Activated CD8-positive, alpha-beta memory T cell treated with anti-CD3 and anti-CD28 coated beads, Interleukin-2, amount 50 U/mL, for 48 hours (primary cell): ENCODE measurements around the gene MSMP.

ENCODE experiments used
- DNase-seq: peaks from one replicate; pipeline ENCODE4 v3.0.0-alpha.2; 2020

MSMP gene

DNA sequence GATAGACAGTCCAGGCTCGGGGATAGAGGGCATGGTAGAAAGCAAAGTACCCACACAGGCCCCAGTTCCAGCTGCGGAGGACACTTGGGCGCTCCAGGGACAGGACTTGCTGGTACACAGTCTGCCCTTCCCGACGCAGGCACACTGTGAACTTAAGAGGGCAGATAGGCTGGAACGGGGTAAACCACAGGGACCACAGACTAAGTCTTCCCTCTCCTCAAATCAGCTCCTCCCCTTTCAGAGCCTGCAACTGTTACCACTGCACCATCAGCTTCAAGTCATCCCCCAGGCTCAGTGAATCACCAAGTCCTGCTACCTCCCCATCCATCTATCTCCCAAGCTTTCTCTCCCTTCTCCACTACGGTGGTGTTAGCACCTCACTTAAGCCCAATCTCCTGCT is 12.3 kb downstream of the MSMP start:
- DNase-seq, result no peak

DNA sequence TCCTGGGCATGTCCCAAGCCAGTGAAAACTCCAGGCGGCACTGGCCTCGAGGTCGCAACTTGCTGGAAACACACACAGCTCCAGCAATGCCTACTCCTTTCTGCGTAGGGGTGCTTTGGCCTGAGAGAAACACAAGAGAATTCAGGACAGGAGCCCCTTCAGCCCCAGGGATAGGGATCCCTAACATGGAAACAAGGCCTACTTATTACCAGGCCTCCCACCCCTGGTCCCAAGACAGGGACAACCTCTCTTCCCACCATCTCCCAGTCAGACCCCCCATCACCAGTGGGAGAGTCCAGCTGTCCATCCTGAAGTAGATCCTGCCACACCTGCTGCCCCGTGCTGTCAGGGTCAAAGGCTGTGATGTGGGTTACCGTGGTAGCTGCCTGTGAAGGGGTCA is 13.8 kb downstream of the MSMP start:
- no peak for DNase-seq

DNA sequence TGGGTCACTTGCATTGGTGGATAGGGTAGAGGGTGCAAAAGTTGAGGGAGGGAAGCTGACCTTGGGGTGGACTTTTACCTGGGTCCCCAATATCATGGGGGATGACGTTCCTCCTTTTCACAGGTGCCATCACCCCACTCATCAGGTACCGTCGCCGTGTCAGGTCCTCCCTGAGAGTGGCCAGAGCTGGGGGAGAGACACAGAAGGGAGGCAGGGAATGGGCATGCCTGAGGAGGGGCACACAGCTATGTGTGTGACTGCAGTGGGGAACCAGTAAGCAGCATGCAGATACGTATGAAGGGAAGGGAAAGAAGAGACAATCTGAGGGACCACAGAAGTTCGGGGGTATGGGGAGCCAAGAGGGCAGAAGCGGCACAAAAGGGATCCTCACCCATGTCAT is 15.2 kb downstream of the MSMP start:
- DNase-seq, result no peak

DNA sequence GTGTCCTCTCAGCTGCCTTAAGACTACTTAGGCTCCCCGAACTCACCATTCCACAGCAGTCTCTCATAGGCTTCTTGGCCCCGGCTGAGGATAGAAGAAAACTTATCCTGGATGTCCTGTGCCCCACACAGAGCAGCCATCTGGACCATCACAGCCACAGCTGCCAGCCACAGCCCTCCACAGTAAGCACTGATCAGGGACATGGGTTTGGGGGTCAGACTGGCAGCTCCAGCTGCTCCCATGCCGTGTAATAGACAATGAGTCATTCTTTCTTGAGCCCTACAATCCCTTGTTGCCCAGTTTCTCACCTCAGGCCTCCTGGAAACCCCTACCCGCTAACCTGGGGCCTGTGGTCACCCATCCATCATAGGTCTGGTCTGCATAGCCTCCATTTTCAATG is 15.9 kb downstream of the MSMP start:
- no peak for DNase-seq

DNA sequence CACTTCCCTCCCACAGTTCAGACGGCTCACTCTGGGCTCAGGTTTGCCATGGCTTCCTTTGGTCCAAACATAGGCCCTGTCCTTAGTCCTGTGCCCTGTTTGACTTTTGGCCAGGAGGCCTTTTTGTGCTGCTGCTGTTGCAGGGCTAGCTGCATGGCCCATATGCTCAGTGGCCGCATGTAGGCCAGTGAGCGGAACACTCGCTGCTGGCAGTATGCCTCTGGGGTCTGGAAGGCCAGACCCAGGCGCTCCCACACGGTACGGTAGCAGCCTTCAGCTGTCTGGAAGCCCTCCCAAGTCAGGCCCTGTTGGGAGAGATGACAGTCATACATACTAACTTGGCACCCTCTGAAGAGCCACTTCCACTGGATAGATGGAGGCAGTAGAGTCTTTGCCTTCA is 16.9 kb downstream of the MSMP start:
- no peak for DNase-seq

DNA sequence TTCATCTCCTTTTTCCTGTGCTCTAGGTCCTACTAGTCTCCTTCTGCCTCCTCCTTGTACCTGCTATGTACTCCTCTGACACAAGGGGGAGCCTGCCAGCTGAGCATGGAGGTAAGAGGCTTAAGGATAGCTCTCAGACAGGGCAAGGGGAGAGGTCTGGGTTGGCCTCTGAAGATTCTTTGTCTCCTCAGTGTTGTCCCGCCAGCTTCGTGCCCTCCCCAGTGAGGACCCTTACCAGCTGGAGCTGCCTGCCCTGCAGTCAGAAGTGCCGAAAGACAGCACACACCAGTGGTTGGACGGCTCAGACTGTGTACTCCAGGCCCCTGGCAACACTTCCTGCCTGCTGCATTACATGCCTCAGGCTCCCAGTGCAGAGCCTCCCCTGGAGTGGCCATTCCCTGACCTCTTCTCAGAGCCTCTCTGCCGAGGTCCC is 17.9 kb downstream of the MSMP start:
- peak; percentile 69 for DNase-seq

DNA sequence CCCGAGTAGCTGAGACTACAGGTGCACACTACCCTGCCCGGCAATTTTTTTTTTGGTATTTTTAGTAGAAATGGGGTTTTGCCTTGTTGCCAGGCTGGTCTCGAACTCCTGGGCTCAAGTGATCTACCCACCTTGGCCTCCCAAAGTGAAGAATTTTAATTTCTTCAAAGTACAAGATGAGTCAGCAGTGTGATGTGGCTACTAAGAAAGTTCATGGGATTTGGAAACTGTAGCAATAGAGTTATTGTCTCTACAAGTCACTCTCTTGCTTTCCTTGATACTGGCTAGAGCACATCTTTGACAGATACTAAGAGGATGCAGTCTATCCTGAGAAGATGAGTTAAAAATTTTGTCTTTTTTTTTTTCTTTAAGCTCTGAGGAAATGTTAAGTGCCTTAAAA is 20.0 kb downstream of the MSMP start:
- no peak for DNase-seq

DNA sequence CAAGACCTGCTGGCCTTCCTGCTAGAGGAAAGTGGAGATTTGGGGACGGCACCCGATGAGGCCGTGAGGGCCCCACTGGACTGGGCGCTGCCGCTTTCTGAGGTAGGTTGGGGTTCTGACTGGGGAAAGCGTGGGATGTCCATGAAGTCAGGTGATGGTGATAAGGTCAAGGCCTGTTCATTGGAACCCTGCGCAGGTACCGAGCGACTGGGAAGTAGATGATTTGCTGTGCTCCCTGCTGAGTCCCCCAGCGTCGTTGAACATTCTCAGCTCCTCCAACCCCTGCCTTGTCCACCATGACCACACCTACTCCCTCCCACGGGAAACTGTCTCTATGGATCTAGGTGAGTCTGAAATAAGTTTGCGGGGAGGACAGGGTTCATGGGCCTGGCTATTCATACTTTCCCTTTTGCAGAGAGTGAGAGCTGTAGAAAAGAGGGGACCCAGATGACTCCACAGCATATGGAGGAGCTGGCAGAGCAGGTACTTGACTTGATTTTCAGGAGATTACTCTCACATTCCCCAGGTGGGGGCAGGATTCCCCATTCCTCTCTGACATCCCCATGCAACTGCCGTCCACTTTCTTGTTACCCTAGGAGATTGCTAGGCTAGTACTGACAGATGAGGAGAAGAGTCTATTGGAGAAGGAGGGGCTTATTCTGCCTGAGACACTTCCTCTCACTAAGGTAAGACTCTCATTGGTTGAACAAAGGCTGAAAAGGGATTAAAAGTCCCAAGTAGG is 21.1 kb downstream of the MSMP start:
- DNase-seq, result no peak

DNA sequence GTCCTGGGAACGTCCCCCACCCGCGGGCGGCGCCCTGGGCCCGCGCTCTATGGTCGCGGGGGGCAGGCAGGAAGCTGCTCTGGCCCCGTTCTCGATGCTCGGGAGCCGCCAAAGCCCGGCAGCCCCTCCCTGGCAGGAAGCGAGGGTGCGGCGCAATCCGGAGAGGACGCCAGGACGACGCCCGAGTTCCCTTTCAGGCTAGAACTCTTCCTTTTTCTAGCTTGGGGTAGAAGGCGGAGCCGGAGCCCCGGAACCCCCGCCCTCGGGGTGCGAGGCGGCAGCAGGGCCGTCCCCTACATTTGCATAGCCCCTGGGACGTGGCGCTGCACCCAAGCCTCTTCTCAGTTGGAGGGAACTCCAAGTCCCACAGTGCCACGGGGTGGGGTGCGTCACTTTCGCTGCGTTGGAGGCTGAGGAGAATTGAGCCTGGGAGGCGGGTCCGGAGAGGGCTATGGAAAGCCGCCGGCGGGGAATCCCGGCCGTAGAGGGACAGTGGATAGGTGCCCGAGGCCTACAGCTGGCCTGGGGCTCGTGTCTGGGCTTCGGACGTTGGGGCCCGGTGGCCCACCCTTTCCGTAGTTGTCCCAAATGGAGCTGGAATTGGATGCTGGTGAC is 21.8 kb downstream of the MSMP start, which contains the start of the genes CREB3 and TLN1:
Gene CREB3 (plus strand): TSS at position 482 of the 615 bp plus-strand sequence. CDS start 107 bp downstream, at position 589.
Gene TLN1 (minus strand): TSS at position 11 of the 615 bp plus-strand sequence. CDS start 6,501 bp downstream, outside the sequence.
- peak; percentile 96 for DNase-seq

DNA sequence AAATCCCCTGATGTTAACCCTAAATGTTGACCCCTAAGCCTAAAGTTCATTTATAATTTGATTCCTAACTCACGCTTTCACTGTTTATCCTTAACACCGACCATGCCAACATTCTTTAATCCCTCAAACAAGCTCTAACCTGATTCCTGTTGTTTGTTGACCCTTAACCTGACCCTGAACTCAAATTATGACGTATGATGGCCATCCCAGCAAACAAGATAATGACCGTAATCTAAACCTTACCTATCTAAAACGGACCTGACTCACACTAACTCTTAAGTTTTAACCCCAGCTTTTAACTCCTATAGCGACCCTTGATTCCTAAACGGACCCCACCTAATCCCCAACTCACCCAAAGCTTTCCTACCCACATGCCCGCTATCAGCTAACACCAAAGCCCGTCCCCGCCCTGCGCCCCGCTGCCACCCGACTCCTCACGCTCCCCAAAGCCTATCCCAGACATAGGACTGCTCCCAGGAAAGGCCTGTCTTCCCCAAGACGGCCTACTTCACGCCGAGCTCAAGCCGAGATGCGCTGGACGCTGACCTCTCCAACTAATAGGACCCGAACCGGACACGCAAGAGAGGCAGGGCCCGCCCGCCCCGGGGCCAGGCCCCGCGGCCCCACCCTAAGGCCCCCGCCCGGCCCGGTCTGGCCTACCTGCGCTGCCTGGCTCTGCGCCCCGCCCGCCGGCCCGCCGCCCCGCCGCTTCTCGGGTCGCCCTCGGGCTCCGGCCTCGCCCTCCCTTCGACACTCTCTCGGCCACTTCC is 22.5 kb downstream of the MSMP start:
- DNase-seq, result no peak

DNA sequence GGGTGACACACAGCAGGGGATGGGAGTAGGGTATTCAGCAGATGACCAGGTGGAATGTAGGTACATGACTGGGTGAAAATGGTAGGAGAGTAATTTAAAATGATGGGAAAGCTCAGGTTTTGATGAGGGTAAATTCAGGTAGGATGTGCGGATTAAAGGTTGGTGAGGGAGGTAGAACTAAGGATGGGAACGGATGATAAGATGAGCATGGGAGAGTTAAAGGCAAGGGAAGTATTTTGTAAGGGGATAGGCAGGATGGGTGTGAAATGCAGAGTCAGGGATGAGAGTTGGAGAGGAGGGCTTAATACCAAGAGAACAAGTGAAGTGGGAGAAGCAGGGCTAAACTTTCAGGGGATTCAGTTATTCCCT is 23.6 kb downstream of the MSMP start:
- DNase-seq, result no peak

DNA sequence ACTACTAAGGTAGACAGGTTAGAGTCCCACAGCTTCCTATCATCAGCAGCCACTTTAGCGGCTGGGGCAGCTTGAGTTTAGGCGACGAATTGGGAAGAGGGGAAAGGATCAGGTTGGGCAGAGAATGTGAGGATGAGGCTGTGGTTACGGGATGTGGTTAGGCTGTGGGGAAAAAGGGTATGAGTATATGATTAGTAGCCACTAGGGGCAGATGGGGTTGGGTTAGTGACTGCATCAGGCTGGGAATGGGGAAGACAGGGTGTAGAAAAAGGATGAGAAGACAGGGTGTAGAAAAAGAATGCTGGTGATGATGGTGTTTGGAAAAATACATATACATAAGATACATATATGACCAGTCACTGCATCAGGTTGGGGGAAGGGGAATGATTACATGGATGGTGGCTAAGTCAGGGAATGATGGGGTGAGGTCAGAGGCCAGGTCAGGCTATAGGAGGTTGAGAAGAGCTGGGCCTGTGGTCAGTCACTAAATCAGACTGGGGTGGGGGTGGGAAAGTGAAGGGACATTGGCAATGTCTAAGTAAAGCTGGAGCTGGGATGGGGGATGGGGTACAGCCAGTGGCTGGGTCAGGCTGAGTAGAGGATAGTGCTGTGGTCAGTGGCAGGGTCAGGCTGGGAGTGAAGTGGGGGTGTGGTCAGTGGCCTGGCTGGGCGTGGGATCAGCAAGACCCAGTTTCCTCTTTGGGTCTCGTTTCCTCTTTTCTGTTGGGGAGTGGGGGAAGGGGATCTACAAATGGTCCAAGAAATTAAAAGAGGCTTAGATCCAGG is 24.2 kb downstream of the MSMP start:
- DNase-seq, result no peak

DNA sequence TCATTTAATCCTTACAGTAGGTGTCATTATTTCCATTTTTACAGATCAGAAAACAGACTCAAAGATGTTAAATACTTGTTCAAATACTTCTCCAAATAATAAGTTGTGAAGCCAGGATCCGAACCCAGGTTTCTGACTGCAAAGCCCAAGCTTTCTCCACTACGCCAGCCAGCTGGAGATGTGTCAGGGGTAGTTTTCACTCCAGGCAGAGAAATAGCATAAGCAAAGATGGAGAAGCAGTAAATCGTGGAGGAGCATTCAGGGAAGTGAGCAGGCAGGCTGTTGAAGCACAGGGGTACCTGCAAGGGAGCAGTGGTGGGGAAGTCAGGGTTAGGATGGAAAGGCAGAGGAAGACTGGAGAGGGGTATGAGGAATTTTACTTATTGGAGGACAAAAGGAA is 25.0 kb downstream of the MSMP start:
- DNase-seq, result no peak

DNA sequence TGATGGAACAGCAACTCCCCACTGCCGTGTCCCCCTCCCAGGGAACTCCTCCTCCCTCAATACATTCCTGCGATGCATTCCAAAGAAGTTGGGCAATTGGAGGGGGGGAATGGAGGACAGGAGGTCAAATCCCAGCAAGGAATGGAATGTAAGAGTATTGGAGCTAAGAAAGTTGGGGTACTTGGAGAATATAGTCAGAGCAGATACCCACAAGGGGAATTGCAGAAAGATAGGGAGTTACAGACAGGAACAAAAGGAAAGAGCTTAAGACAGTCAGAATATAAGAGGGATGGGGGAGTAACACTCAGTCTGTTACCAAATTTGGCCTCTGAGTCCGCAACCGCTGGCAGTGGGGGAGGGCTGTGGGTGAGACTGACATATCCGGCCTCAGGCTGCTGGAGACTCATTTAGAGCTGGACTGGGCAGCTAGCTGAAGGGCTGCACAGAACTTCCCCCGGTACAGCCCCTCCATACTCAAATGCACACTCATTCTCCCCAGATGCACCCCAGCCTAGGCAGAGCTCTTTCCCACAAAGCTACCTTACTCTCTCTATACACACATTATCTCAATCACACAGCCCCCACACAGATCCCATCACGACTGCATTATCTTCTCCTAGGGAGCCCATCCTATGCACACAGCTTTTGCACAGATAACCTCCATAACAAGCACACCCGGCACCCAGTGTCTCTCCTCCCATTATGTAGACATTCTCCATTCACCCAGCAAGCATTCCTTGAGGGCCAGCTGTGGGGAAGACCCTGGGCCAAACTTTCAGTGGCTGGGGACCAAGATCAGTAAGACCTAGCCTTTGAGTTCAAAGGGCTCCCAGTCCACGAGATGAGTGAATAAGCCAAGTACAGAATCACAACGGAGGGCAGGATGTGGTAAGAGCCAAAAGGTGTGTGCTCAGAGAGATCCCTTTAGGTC is 25.8 kb downstream of the MSMP start:
- DNase-seq, result peak; percentile 73

DNA sequence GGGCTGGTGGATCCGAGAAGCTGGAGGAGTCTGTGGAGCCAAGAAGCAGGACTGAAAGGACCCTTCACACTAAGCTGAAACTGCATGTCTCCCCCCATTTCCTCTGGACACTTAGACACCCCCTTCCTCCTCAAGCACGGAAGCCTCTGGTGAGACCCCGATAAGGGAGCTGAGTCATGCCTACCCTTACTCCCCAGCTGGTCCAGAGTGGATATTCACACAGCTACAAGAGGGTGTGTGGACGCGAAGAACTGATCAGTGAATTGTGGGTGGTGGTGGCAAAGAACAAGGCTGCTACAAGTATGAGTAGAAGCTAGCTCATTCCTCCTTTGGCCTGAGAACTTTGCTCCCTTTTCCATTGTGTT is 26.4 kb downstream of the MSMP start:
- no peak for DNase-seq

DNA sequence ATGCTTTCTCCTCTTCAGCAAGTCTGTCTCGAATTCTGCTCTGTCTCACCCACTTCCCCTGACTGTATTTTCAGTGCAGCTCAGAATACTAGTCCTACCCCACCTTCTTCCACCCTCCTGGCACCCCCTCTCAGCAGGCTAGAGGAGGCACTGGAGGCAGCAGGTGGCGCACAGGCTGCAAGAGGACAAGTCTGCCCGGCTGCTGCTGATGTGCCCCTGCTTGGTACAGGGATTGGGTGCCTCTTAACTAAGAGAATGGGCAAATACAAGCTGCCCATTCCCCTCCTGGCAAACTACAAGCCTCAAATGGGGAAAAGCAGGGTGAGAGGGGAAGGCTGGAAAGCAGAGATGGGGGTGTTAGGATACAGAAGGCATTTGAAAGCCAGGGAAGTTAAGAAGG is 27.1 kb downstream of the MSMP start:
- no peak for DNase-seq

DNA sequence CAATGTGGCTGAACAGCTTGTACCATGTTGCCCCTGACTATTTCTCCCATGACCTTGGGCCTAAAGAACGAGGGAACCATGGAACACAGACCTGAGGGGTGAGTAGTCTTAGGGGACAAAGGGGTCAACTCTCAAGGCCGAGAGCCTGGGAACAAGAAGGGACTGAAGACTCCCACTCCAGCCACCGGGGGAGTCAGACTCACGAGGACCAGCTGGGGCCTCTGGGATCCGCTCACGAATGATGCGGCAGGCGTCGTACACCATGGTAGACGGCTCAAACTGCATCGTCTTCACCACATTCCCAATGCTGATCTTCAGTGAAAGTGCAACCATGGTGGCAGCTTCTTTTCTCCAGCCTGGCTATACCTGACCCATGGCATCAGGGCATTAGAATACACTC is 28.7 kb downstream of the MSMP start:
- no peak for DNase-seq

DNA sequence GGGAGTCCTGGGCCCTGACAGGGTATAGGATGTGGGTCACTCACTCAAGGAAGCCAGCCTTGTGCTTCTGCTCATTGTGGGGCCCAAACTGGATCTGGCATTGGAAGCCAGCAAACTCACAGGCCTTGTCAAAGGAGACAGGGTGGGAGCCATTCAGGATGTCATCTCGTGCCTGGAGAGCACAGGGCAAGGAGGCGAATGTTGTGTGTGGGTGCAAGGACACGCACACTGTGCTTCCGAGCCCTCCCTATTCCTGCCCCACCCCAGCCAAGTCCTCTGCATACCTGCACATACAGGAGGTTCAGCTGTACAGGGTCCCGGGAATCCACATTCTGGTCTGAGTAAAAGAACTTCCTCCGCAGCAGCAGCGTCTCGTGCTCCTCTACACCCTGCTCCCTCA is 30.2 kb downstream of the MSMP start:
- DNase-seq, result no peak

DNA sequence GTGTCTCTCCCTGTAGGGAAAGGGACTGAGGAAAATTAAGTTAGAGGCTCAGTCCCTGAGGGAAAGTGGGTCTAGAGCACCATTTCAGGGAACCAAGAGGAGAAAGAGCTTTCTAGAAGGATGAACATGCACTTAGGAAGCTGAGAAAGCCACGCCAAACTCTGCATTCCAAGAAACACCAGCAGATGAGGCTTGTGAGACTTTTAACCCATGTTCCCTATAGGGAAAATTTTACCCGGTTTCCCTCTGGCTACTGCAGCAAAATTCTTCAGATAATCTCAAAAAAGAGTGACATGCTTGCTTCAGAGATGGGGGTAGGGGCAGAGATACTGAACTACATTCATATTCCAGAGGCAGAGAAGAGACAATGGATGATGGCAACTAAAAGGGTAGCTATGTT is 30.6 kb downstream of the MSMP start:
- DNase-seq, result no peak

DNA sequence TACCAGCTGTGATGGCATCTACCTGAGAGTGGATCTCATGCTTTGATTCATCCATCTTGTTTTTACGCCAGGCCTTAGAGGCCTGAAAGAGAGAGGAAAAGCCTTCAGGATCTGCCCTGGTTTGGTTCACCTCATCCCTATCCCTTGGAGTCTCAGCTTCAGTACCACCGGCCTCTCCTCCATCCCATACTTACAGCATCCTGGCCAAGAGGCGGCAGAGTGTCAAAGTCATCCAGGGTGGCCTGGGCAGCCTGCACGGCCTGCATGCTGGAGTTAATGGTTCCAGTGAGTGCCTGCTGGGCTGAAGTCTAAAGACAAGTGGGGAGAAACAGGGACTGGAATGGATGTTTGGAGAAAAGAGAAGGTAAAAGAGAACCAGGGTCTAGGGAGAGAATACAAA is 34.5 kb downstream of the MSMP start:
- no peak for DNase-seq

DNA sequence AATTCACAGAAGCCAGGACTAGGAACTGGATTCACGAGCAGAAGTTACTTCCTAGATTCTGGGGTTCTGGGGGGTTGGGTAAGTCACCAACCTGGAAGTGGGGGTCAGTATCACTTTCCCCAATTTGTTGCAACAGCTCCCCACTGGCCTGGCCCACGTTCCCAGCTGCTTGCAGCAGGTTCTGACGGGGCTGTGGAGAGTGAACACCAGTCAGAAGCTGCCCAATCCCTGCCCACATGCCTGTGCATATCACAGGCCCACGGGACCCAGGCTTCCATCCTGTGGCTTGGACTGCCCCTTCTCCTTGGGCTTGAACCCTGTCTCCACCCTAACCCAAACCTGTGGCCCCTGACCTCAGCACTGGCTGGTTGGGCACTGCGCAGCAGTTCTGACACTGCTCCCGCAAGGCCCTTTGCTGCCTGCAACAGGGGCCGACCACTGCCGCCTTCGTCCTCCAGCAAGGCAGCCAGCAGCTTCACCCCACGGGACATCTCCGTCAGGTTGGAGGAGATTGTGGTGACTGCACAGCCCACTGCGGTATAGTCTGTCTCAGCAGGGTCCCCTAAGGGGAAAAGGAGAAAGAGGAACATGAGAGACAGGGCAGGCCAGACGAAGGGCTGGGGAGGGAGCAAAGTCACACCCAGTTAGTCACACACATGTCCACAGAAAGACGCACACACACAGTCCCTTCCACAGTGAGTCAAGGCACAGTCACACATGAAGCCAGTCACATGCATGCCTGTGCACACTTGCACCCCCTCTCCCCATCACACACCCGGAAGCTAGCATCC is 35.2 kb downstream of the MSMP start:
- DNase-seq, result no peak
